GOT3 (cell line): ENCODE data around the gene PLA2G1B.
A peak's percentile ranks its signal among the peaks of the same experiment; 100 is the strongest.
"Not testable (repeated sequence)": the region's sequence is repeated elsewhere in the genome, so short reads cannot be mapped to it uniquely, and the experiment has no call there.

ENCODE experiments used
- DNase-seq: peaks from one replicate; lab custom pipeline; 2025; ENCODE audit warnings: mixed read lengths; lab: John Stamatoyannopoulos, UW

Gene PLA2G1B

DNA sequence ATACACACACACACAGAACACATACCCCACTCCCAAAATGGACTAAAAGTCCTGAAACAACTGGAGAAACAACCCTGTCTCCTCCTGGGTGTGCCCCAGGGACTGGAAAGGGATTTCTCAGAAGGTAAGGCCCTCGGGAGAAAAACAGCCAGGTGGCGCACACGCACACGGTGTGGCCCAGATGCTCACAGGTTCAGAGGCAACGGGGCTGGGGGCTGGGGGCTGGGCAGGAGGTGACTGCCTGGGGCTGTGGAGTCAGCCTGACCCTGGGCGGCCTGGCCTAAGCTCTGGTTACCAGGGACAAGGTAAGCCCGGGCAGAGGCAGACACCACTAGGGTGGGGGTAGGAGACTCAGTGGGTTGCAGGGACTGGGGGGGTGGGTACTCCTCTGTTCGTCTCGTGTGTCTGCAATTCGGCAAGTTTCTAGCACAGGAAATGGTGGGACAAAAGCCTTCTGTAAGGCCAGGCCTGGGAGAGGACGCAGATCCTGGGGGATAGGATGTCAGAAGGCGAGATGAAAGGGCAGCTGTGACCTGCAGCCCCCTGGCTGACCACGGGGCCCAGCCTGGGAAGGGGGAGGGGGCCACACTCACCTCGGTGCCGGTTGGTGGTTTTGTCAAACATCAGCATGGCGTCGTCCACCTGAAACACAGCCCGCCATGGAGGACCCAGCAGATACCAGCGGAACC lies 31.0 kb upstream of the PLA2G1B start:
- DNase-seq: no peak

DNA sequence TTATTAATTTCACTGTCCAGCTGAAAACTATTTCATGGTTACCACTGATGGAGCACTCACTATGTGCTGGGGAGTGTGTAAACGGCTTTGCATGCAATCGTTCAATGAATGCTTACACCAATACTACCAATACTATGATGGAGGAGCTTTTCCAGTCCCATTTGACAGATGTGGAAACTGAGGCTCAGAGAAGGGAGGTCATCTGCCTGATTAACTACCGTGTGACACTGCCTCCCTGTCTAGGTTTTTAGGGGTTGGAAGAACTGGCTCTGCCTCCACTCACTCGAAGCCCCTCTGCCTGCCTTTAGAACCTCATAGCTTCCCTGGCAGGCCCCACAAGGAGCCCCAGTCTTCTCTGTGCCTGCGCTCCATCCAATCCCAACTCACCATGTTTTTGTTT lies 29.5 kb upstream of the PLA2G1B start:
- no peak for DNase-seq

DNA sequence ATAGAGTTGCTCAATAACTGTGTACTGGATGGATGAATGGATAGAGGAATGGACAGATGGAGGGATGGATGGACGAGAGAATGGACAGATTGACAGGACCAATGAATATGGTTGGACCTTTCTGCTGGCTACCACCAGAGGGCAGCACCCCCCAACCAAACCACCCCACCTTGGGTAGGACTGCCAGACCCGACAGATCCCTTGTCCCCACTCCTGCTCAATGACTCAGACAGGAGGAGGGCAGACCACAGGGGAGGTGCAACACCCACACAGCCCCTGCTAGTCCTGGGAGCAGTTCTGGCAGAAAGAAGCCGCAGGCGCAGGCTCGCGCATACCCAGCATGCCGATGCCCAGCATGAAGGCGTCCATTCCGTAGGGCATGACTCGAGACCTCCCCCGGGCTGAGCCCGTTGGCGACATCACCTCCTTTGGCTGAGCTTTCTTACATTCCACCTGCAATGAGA lies 29.0 kb upstream of the PLA2G1B start:
- DNase-seq: peak; percentile 41

DNA sequence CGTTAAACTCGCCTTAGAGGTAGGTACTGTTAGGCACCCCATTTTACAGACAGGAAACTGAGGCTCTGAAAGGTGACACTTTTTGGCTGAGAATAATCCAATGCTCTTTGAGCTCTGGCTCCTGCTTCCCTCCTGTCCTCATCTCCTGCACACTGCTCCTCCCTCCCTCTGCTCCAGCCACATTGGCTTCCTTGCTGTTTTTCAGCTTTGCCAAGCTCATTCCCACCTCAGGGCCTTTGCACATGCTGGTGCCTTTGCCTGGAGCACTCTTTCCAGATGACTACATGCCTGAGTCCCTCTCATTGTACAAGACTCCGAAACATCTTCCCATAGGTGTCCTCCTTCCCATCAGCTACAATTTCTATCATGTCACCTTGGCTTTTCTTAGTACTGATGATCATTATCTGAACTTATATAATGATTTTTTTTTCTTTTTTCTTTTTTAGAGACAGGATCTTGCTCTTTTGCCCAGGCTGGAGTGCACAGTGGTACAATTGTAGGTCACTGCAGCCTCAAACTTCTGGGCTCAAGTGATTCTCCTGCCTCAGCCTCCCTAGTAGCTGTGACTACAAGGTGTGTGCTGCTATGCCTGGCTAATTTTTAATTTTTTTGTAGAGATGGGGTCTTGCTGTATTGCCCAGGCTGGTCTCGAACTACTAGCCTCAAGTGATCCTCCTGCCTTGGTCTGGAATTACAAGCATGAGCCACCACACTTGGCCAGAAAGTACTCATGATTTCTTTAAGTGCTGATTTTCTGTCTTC lies 26.2 kb upstream of the PLA2G1B start:
- DNase-seq: no peak

DNA sequence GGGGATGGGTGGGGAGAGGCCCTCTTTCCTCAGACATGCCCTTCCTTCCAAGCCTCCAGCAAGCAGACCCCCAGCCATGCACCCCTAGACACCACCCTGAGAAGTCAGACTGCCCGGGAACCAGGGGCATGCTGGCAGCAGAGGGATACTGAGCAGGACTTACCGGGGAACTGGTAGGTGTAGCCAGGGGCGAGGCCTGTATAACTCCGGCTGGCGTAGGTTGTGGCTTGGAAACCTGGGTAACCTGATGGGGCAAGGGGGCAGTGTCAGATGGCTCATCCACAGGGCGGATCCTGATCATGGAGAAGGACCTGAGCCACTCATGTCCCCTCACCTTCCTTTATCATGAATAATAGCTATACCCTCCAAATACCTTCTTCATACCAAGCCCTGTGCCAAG lies 25.6 kb upstream of the PLA2G1B start:
- DNase-seq: no peak

DNA sequence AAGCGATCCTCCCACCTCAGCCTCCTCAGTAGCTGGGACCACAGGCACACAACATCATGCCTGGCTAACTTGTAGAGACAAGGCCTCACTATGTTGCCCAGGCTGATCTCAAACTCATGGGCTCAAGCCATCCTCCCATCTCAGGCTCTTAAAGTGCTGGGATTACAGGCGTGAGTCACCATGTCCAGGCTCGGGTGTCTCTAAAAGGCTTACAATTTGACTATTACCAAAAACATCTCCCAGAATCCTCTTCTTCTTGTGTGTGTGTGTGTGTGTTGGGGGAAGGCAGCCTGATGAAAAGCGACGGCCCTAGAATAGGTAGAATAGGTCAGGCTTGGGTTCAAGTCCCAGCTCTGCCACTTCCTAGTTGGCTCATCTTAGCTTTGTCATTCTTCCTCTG lies 24.5 kb upstream of the PLA2G1B start:
- no peak for DNase-seq

DNA sequence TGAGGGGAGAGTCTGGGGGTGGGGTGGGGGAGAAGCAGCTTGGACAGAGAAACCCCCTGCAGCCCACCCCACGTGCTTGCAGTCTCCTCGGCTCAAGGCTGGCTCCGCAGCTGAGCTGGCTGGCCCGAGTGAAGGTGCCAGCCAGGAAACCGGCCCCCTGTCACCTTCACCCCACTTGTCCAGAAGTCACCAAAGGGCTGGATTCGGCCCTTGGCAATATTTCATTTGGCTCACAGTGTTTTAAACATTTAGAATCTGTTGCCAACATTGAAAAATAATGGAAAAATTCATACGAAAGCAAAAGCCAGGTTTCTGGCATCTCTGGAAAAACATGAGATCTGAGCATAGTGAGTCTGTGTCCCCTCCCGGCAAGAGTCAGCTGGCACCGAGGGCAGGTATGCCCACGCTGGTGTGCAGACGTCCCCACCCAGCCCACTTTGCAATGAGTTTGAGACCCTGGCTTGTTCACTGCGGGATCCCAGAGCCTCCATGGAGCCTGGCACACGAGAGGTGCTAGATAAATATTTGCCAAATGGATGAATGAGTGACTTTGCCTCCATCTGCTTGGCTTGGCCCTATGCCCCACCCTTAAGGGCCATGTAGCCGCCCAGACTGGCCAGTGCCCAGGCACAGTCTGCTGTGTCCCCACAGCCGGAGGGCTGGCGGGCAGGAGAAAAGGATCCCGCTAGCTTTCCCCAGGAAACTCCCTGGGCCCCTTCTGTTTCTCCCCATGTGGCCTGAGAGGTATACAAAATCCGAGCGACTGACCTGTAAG lies 23.2 kb upstream of the PLA2G1B start:
- no peak for DNase-seq

DNA sequence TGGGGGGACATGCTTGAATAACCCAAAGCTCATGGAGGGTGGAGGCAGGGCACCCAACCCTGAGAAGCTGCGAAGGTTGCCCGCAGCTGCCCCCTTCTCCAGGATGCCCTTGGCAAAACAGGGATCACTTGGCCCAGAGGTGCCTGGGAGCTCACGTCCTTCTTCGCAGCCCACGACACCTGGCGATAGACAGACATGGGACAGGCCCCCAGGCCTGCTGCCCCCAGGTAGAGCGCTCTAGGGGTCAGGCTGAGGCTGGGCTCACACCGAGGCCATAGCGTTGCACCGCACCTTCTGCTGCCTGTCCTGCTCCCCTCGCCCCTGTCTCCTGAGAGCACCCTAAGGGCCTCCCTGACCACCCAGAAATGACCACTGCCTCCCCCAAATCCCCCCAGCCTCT lies 20.2 kb upstream of the PLA2G1B start:
- no peak for DNase-seq

DNA sequence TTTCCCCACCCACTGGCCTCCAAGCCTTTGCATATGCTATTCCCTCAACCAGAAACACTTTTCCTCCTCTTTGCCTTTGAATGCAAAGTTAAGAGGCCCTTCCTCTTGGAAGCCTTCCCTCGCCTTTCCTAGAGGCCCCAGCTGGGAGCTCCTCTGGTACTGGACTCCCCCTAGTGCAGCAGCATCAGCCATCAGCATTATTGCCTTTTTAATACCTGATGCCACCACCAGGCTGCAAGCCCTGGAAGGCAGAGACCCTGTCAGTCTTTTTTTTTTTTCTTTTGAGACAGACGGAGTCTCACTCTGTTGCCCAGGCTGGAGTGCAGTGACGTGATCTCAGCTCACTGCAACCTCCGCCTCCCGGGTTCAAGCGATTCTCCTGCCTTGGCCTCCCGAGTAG lies 19.1 kb upstream of the PLA2G1B start:
- no peak for DNase-seq

DNA sequence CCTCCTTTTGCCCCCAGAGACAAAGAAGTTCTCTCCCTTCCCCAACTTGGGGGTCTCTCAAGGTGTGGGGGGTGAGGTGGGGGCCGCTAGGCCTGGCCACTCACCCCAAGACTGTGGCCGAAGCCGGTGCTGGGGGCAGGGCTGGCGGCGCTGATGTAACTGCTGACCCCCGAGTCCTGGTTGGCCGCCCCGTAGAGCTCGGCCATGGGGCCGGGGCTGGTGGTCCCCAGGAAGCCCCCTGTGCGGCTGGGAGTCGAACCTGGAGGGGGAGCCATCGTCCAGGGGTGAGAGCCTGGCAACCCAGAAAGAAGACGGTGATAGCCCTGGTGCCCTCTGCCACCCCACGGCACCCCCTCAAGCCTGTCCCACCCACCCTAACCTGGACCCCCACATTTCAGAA lies 18.5 kb upstream of the PLA2G1B start:
- DNase-seq: no peak

DNA sequence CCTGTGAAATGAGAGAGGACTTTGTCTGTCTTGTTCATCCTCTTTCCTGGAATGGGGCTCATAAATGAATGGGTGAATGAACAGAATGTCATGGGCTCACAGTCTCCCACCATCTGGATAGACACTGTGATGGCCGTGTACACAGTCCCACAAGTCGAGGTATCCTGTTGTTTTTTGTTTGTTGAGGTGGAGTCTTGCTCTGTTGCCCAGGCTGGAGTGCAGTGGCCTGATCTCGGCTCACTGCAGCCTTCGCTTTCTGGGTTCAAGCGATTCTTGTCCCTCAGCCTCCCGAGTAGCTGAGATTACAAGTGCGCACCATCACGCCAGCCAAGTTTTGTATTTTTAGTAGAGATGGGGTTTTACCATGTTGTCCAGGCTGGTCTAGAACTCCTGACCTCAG lies 16.1 kb upstream of the PLA2G1B start:
- no peak for DNase-seq

DNA sequence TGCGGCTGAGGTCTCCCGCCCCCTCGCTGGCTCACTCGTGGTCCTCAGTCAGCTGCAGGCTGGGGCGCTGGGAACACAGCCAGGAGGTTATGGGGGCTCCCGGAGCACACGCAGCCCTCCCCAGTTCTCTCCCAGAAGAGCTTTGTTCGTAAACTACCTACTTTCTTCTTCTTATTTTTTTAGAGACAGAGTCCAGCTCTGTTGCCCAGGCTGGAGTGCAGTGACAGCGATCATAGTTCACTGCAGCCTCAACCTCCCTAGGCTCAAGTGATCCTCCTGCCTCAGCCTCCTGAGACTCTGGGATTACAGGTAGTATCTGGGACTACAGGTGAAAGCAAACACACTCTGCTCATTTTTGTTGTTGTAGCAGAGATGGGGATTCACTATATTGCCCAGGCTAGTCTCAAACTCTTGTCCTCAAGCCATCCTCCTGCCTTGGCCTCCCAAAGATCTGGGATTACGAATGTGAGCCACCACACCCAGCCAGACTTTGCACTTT lies 15.5 kb upstream of the PLA2G1B start:
- DNase-seq: no peak

DNA sequence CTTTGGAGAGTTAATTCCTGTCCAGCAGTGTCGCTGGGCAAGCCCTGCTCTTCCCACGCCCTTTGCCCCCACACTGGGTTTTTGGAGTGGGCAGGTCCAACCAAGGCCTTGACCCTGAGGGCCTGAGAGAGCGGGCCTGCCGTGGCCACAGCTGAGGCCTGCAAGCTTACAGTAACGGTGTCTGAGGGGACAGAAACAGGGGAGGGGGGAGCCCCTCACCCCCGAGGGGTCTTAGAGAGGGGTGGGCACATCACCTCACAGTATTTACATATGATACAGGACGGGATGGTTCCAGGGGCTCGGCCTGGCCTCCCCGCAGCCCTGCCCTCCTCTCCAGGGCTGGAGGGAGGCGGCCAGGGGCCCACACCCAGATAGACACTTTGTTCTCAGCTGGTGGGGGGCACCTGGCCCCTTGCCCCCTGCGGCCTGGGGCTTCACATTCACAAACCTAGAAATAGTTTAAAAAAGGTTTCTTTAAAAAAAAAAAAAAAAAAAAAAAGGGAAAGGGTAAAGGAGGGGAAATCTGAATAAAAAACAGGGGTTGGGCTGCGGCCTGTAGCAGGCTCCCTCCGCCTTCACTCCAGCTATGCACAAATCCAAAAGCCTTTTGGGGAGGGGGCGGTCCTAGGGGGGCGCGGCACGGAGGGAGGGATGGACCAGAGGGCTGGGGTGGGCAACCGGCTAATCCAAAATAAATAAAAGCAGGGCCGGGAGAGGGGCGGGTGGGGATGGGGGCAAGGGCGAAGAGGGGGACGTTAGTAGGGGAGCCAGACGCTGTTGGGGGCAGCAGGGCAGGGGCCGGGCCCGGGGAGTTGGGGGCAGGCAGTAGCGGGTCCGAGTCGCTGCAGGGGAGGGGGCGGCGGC lies 14.8 kb upstream of the PLA2G1B start:
- DNase-seq: no peak

DNA sequence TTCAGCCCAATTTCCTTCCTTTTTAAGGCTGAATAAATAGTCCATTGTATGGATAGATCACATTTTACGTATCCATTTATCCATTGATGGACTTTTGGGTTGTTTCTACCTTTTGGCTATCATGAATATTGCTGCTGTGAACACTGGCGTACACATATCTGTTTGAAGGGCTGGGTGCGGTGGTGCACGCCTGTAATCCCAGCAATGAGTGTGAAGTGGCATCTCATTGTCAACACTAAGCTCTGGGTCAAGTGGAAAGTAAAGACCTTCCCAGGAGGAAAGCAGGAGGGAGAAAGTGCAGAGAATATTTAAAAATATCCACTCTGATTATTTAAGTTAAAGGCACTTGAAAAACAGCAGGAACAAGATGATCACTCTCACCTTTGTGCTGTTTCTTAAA lies 11.7 kb upstream of the PLA2G1B start:
- DNase-seq: no peak

DNA sequence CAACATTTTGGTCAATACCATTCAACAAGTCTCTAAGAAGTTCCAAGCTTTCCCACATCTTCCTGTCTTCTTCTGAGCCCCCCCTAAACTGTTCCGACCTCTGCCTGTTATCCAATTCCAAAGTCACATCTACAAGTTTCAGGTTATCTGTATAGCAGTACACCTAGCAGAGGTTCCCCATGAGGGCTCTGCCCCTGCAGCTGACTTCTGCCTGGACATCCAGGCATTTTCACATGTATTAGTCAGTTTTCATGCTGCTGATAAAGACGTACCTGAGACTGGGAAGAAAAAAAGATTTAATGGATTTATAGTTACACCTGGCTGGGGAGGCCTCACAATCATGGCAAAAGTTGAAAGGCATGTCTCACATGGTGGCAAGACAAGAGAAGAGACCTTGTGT lies 10.2 kb upstream of the PLA2G1B start:
- no peak for DNase-seq

DNA sequence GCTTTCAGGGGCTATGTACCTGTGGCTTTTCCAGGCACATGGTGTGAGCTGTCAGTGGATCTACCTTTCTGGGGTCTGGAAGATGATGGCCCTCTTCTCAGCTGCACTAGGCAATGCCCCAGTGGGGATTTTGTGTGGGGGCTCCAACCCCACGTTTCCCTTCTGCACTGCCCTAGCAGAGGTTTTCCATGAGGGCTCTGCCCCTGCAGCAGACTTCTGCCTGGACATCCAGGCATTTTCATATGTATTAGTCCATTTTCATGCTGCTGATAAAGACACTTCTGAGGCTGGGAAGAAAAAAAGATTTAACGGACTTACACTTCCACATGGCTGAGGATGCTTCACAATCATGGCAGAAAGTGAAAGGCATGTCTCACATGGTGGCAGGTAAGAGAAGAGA lies 8.8 kb upstream of the PLA2G1B start:
- not testable (repeated sequence) for DNase-seq

DNA sequence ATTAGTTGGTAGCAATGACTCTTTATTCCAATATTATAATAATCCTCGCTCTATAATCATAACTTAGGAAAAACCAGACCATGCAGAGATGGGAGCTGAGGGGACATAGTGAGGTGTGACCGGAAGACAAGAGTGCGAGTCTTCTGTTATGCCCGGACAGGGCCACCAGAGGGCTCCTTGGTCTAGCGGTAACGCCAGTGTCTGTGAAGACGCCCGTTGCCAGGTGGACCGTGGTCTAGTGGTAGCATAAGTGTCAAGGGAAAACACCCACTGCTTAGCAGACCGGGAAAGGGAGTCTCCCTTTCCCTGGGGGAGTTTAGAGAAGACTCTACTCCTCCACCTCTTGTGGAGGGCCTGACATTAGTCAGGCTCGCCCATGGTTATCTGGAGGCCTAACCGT lies 7.9 kb upstream of the PLA2G1B start:
- DNase-seq: not testable (repeated sequence)

DNA sequence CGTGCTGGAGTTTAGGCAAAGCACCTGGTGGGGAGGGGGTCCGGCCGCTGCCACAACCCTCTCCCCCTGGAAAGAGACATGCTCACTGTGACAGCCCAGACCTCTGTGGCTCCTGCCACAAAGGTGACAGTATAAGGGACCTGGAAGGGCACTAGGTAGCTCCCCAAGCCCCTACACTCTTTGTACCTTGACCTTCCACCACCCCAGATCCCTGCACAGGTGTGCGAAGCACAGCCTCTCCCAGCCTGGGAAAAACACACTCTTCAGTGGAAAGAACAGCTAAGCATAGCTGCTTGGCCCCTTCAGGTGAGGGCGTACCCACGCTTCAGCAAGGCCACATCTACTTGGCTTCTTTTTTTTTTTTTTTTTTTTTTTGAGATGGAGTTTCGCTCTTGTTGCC lies 4.9 kb upstream of the PLA2G1B start:
- DNase-seq: no peak

DNA sequence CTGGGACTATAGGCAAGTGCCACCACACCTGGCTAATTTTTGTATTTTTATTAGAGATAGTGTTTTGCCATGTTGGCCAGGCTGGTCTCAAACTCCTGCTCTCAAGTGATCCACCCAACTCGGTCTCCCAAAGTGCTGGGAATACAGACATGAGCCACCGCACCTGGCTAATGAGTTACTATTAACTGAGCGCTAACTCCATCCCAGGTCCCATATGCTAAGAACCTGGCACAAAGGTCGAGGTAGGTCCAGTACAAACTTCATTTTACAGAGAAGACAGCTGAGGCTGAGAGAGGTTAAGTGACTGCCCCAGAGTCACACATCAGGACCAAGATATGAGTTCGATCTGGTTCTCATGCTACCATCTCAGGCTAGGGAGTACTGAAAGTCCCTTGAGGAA lies 4.5 kb upstream of the PLA2G1B start:
- no peak for DNase-seq

DNA sequence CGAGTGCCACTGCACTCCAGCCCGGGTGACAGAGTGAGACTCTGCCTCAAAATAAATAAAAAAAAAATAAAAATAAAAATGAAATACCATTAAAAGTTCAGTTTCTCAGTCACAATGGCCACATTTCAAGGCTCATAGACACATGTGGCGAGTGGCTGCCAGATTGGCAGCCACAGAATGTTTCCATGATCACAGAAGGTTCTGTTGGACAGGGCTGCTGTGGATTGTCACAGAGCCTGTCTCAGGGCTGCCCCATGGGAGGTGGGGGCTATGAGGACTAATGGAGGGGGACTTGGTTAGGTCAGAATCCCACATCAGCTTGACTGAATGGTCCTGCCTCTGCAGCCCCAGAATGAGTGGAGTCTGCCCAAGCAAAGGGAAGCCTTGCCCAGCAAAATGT lies 3.8 kb upstream of the PLA2G1B start:
- no peak for DNase-seq

DNA sequence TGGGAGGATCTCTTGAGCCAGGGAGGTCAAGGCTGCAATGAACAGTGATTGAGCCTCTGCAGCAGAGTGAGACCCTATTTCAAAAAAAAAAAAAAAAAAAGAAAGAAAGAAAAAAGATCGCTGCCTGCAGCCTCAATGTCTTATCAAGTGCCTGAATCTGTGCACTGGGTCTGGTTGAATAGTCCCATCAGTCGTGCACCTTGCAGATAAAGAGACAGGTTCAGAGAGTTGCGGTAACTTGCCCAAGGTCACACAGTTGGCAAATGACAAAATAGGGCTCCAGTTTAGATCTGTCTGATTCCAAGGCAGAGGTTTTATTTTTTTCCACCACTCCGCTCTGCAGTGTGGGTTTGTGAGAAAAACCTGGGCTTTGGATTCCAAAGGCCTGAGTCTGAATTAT lies 649 bp upstream of the PLA2G1B start:
- no peak for DNase-seq
